Right lobe of liver (tissue), 6 donors: ENCODE data around the gene CALCR. TPM values are rescaled to one million over a fixed set of nuclear protein-coding genes. Genes with fewer than 3 reads are reported as not detected.

Experiments
- ATAC-seq, 4 donors: fragments of 200-7000 bp; cut with Tn5 transposase; one replicate each; pipeline ENCODE4 v1.9.1; 2020; ENCODE audit warnings: mild to moderate bottlenecking in 4 of 4, moderate library complexity in 4 of 4
- DNase-seq, 3 donors: peaks; one replicate each; pipeline ENCODE4 v3.0.0-alpha.2; 2020
- H3K27ac ChIP-seq, 3 donors: fragments of 200-600 bp; one replicate each; pipeline ENCODE4 v1.8.0; 2022
- H3K27me3 ChIP-seq, 2 donors: fragments of 200-600 bp; one replicate each; pipeline ENCODE4 v1.8.0; 2022
- H3K36me3 ChIP-seq, 4 donors: fragments of 200-600 bp; sonication (generic) in 1 of 4; one replicate each; pipeline versions ENCODE4 v1.5.1 to v1.8.0; 2017 to 2022; ENCODE audit warnings: control low read depth in 1 of 4
- H3K4me1 ChIP-seq, 4 donors: fragments of 200-600 bp; sonication (generic) in 1 of 4; one replicate each; pipeline versions ENCODE4 v1.5.1 to v1.8.0; 2017 to 2022; ENCODE audit warnings: control low read depth in 1 of 4
- H3K4me3 ChIP-seq, 3 donors: fragments of 200-600 bp; one replicate each; pipeline ENCODE4 v1.8.0; 2022
- H3K9me3 ChIP-seq, 4 donors: fragments of 200-600 bp; sonication (generic) in 1 of 4; one replicate each; pipeline versions ENCODE4 v1.5.1 to v1.8.0; 2017 to 2022; ENCODE audit warnings: control low read depth in 1 of 4
- CTCF ChIP-seq, 4 donors: fragments of 200-600 bp in 3 of 4; fragments of 450-650 bp in 1 of 4; IDR thresholded peaks; one replicate each; pipeline versions ENCODE4 v1.5.1 to v1.8.0; 2016 to 2022; ENCODE audit warnings: antibody characterized with exemption in 4 of 4, mild to moderate bottlenecking in 2 of 4
- POLR2A ChIP-seq: fragments of 450-650 bp; IDR thresholded peaks from one replicate; pipeline ENCODE4 v1.6.1; 2017; ENCODE audit warnings: antibody characterized with exemption, mild to moderate bottlenecking
- WGBS: methylation state at CpG from one replicate; pipeline ENCODE4 v1.1.6; 2018; ENCODE audit warnings: low coverage, low lambda C conversion rate; ENCODE audit not compliant: insufficient coverage; ENCODE audit errors: missing lambda C conversion rate; 5-methylcytosine and 5-hydroxymethylcytosine counted together
- intact Hi-C, 2 donors: fragments of 100-400 bp; cut with DNase I; formaldehyde crosslinking; loops; one replicate each; pipeline versions ENCODE4 v1.11.2 to v1.14.1; 2022
- total RNA-seq, 6 experiments: library from RNA; depleted of rRNA in 2 of 6; stranded (reverse); fragments of >200 nt in 2 of 6; fragmentation: NEBNext Ultra II Directional in 3 of 6; extraction: Animal tissue kit (Norgen Biotek cat#: 25700) in 3 of 6; gene quantifications; one replicate each; pipeline versions ENCODE4 v1.1.0 to v1.2.4, GENCODE V29; 2016 to 2023
- donor health status: DM: no; HTN: yes; CAD: no.
- donor health status: DM: no; HTN: no; CAD: no.
- donor health status: DM: no; HTN: no; CAD: no.
- donor health status: DM: no; HTN: yes; CAD: no.
- donor health status: DM: no; HTN: yes; CAD: no.

The CALCR gene
- total RNA-seq, 6 experiments from 2014 or later, result not detected

- ATAC-seq (no peak), DNase-seq (no peak)
- intact Hi-C loops, result no loop called here
- Histone ChIP-seq H3K4me3 (no peak overlapping the region), H3K4me1 (no peaks in the 10 kb centered on the region), H3K27me3 (no peaks in the 10 kb centered on the region), H3K9me3 (no peaks in the 10 kb centered on the region), H3K36me3 (no peaks in the 10 kb centered on the region), H3K27ac (no peak overlapping the region)
- TF ChIP-seq CTCF (IDR thresholded peaks at IDR 0.05) (no peak), POLR2A (no peak)
- 64% methylated on average over 3 of the region's 3 CpGs for WGBS
Observed at GRCh38 chr7:93429563-93429962, 145.0 kb downstream of the CALCR start.

- ATAC-seq (no peak), DNase-seq (no peak)
- intact Hi-C loops, result no loop called here
- H3K27me3 ChIP-seq, result no peaks in the 10 kb centered on the region
- H3K4me1 ChIP-seq, result no peaks in the 10 kb centered on the region
- H3K9me3 ChIP-seq, result no peaks in the 10 kb centered on the region
- TF ChIP-seq POLR2A (no peak), CTCF (IDR thresholded peaks at IDR 0.05) (no peak)
- H3K4me3 ChIP-seq, result no peak overlapping the region
- 37% methylated on average over 2 of the region's 2 CpGs for WGBS
- H3K36me3 ChIP-seq, result no peaks in the 10 kb centered on the region
- no peak overlapping the region for H3K27ac ChIP-seq
Observed at GRCh38 chr7:93427107-93427506, 147.4 kb downstream of the CALCR start.

GRCh38 chr7:93426155-93426696 lies 148.3 kb downstream of the CALCR start:
- Histone ChIP-seq H3K4me3 (no peak overlapping the region), H3K36me3 (no peaks in the 10 kb centered on the region), H3K27me3 (no peaks in the 10 kb centered on the region), H3K4me1 (no peaks in the 10 kb centered on the region), H3K9me3 (no peaks in the 10 kb centered on the region), H3K27ac (no peak overlapping the region)
- DNase-seq, result no peak
- 78% methylated on average over 14 of the region's 15 CpGs for WGBS
- intact Hi-C loops, result no loop called here
- no peak for ATAC-seq
- TF ChIP-seq CTCF (IDR thresholded peaks at IDR 0.05), result no peak
- no peak for TF ChIP-seq POLR2A

- Histone ChIP-seq H3K4me1 (no peaks in the 10 kb centered on the region), H3K9me3 (no peaks in the 10 kb centered on the region), H3K27me3 (no peaks in the 10 kb centered on the region), H3K36me3 (no peaks in the 10 kb centered on the region), H3K4me3 (no peak overlapping the region), H3K27ac (no peak overlapping the region)
- TF ChIP-seq POLR2A (no peak), CTCF (IDR thresholded peaks at IDR 0.05) (no peak)
- ATAC-seq (no peak), DNase-seq (no peak)
- intact Hi-C loops, result no loop called here
Observed at GRCh38 chr7:93414574-93414973, 159.9 kb downstream of the CALCR start.

GRCh38 chr7:93409324-93409723 lies 165.2 kb downstream of the CALCR start:
- Histone ChIP-seq H3K4me1 (no peaks in the 10 kb centered on the region), H3K36me3 (no peaks in the 10 kb centered on the region), H3K4me3 (no peak overlapping the region), H3K9me3 (peaks cover 0 to 7% (median 0%) of the 10 kb centered on the region in 4 donors), H3K27me3 (no peaks in the 10 kb centered on the region), H3K27ac (no peak overlapping the region)
- WGBS, result 40% methylated on average over 3 of the region's 3 CpGs
- DNase-seq, result no peak
- no peak for ATAC-seq
- TF ChIP-seq POLR2A (no peak), CTCF (IDR thresholded peaks at IDR 0.05) (no peak)
- intact Hi-C loops, result no loop called here
